Measurements from ENCODE around the gene YDJC. TPM values are rescaled to one million over a fixed set of nuclear protein-coding genes. Genes with fewer than 3 reads are reported as not detected.

Gene YDJC, protein sequence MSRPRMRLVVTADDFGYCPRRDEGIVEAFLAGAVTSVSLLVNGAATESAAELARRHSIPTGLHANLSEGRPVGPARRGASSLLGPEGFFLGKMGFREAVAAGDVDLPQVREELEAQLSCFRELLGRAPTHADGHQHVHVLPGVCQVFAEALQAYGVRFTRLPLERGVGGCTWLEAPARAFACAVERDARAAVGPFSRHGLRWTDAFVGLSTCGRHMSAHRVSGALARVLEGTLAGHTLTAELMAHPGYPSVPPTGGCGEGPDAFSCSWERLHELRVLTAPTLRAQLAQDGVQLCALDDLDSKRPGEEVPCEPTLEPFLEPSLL
- total RNA-seq = 10 to 100 TPM; 13.4 to 21.6 TPM

DNA sequence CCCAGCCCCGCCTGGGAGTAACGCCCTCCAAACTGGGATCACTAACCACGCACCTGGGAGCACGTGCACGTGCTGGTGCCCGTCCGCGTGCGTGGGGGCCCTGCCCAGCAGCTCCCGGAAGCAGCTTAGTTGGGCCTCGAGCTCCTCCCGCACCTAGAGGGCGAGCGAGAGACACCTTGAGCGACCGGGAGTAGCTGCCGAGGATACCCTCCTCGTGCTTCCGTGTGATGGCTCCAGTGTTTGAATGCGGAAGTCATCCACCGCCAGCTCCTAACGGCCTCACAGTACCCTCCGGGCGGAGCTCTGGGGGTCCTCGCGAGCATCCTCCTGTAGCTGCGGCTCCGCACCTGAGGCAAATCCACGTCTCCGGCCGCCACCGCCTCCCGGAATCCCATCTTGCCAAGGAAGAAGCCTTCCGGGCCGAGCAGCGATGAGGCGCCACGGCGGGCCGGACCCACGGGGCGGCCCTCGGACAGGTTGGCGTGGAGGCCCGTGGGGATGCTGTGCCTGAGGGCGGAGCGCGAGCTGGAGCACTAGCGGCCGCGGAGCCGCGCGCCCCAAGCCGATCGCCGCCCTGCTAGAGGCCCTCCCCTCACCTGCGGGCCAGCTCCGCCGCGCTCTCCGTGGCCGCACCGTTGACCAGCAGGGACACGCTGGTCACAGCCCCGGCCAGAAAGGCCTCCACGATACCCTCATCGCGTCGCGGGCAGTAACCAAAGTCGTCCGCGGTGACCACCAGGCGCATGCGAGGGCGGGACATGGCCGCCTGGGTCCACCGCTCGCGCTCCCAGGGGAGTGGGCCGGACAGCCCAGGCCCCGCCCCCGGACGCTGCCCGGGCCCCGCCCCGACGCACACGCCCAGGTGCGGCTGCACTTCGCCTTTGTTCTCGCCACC, at the start of gene YDJC:
TSS of gene YDJC (minus strand) at position 768 of the 895 bp plus-strand sequence. CDS start at position 760, 8 bp downstream.

DNA sequence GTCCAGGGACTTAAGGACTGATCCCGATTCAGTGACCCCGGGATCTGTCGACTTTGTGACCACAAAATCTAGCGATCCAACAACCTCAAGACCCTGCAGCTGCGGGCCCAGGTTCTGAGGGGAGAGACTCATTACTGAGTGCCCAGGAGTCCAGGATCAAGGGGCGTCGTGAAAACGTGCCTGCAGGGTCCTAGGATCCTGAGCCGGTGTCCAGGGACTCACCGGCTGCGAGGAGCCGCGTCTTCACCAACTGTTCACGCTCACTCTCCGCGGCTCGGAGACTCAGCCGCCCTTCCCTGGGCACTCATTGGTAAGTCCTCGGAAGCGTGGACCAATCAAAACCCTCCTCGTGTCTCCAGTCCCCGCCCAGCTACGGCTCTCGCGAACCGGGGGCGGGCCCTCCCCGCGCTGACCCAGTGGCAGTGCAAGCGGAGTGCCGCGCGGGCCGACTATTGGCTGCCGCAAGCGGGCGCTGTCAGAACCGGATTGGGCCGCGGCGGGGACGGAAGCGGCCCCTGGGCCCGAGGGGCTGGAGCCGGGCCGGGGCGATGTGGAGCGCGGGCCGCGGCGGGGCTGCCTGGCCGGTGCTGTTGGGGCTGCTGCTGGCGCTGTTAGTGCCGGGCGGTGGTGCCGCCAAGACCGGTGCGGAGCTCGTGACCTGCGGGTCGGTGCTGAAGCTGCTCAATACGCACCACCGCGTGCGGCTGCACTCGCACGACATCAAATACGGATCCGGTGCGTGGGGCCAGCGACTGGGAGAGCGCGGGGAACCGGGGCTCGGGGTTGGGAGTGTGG, 12.2 kb upstream of the YDJC start, which contains the start of gene SDF2L1:
TSS of gene SDF2L1 (plus strand) at position 514 of the 795 bp plus-strand sequence. CDS start at position 549, 35 bp downstream.

GRCh38 chr22:21632237-21632895, 2.5 kb upstream of the YDJC start, which contains the start of gene CCDC116:
Gene CCDC116, plus strand, starts transcription at chr22:21632760. Its CDS starts 422 bp downstream, at chr22:21633182.

Small RNAs within 50 kb of the gene (small RNA-seq; reads per million reads assigned to genes)
- 29.2 to 46.0 reads per million in 2 donors for gene MIR301B

Other genes starting within 250 kb of the YDJC start
- gene RIMBP3B, start 246.3 kb downstream of the YDJC start, total RNA-seq = under 1 TPM in 1 of 2 donors, not detected in 1; under 0.01 TPM
- 1 to 10 TPM; 2.1 to 3.3 TPM for gene HIC2, start 212.7 kb downstream of the YDJC start, total RNA-seq
- gene TMEM191C, start 162.6 kb downstream of the YDJC start, total RNA-seq = 1 to 10 TPM in 1 of 2 donors, under 1 TPM in 1; 1.00 to 1.0 TPM
- gene RIMBP3C, start 78.6 kb downstream of the YDJC start, total RNA-seq = under 1 TPM; 0.33 to 0.34 TPM
- 10 to 100 TPM; 49.2 to 69.6 TPM for gene UBE2L3, start 62.3 kb downstream of the YDJC start, total RNA-seq
- gene CCDC116, start 2.7 kb upstream of the YDJC start, total RNA-seq = under 1 TPM; 0.33 to 0.34 TPM
- gene SDF2L1, start 12.3 kb upstream of the YDJC start, total RNA-seq = 10 to 100 TPM; 24.1 to 58.6 TPM
- 10 to 100 TPM; 23.0 to 25.8 TPM for gene PPIL2, start 36.0 kb upstream of the YDJC start, total RNA-seq
- gene YPEL1, start 105.8 kb upstream of the YDJC start, total RNA-seq = under 1 TPM; under 0.01 to 0.34 TPM
- gene MAPK1, start 237.6 kb upstream of the YDJC start, total RNA-seq = 10 to 100 TPM; 41.0 to 58.3 TPM